ENCODE measurements around the gene PTPN1. TPM values are rescaled to one million over a fixed set of nuclear protein-coding genes. Genes with fewer than 3 reads are reported as not detected.

The PTPN1 gene
- total and polyA plus RNA-seq, 2 donors (not counting 3 experiments of a cell fraction or from before 2014, with no cell fraction given) = 41.1 to 64.3 TPM

DNA sequence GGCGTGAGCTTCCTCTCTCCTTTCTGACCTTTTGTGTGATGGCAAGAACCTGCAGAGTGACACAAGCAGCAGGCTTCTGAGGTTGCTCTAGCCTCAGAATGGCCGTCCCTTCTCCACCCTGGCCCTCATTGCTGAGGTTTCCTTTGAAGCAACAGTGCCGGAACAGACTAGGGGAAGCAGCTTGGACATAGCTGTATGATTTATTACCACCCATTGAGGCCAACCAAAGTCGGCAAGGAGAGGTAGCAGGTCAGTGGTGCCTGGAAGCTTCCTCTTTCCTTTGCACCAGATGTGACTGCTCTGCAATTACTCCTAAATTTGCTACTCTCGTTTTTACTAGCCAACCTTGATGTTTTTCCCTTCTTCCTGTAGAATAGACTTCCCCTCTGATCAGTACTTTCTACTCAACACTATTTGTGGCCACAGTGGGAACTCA is 31.4 kb downstream of the PTPN1 start:
- Histone ChIP-seq H3K36me3 (ENCODE audit: control insufficient read depth in 2 of 2, extremely low read depth in 1 of 2, insufficient read depth in 2 of 2, low read length in 2 of 2) (peaks cover 0 to 2% of the 10 kb centered on the region in 2 experiments), H3K4me3 (replicated peaks in 1 of 3; ENCODE audit: insufficient read depth in 1 of 3, low read depth in 1 of 3, low read length in 3 of 3) (peak overlapping the region in 1 of 3 experiments; percentile 34), H2AFZ (ENCODE audit: low read depth, low read length) (no peak overlapping the region), H3K27me3 (ENCODE audit: control insufficient read depth in 2 of 2, insufficient read depth in 2 of 2, low read length in 2 of 2) (no peaks in the 10 kb centered on the region), H3K4me1 (ENCODE audit: control insufficient read depth, extremely low read depth, insufficient read depth, low read length) (peaks cover 51% of the 10 kb centered on the region), H3K9ac (replicated peaks; ENCODE audit: extremely low read depth, insufficient read depth, low read length) (peak overlapping the region; percentile 81), H3K79me2 (ENCODE audit: control insufficient read depth, insufficient read depth, low read length) (peaks cover 78% of the 10 kb centered on the region), H4K20me1 (replicated peaks; ENCODE audit: control insufficient read depth, extremely low read depth, insufficient read depth, low read length) (no peaks in the 10 kb centered on the region), H3K9me3 (replicated peaks; ENCODE audit: control insufficient read depth, insufficient read depth, low read length) (no peaks in the 10 kb centered on the region), H3K9me1 (replicated peaks; ENCODE audit: control insufficient read depth, extremely low read depth, insufficient read depth, low read length) (no peaks in the 10 kb centered on the region), H3K27ac (ENCODE audit: insufficient read depth, low read depth, low read length) (peak overlapping the region; percentile 98), H3K4me2 (ENCODE audit: insufficient read depth, low read length) (peak overlapping the region; percentile 77)
- TF ChIP-seq, protein P1, sequence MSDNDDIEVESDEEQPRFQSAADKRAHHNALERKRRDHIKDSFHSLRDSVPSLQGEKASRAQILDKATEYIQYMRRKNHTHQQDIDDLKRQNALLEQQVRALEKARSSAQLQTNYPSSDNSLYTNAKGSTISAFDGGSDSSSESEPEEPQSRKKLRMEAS (IDR thresholded peaks at IDR 0.05; ENCODE audit: insufficient read depth, insufficient read length) = no peak
- peak; percentile 7 for TF ChIP-seq JUN (IDR thresholded peaks at IDR 0.05; ENCODE audit: borderline replicate concordance, insufficient read depth, insufficient read length, low read depth)
- peak; percentile 66 for DNase-seq (ENCODE audit: low read depth, low spot score)
- ChIA-PET CTCF (interaction anchor here (1.0 to 12.9 kb wide), 10 partner anchors 9 to 77 kb away, joined by 3 to 99 read pairs (median 6); no protein-coding TSS in a partner anchor), POLR2A (interaction anchor here (1.3 to 2.0 kb wide), 3 partner anchors 20 to 32 kb away, joined by 3 to 8 read pairs (median 7); partner anchors contain the start of gene PTPN1)
- BruUV-seq (replicated peaks) = no TSS peak
- no peak for FAIRE-seq
- dilution Hi-C loops (cut with MboI; ENCODE audit: extremely low pct_ligation_motif_present, low sequenced_read_pairs) (no loop called here), intact Hi-C loops (cut with micrococcal nuclease) (loop anchor here (1.0 kb wide), 4 partner anchors 20 to 70 kb away; partner anchors contain the start of gene PTPN1)

DNA sequence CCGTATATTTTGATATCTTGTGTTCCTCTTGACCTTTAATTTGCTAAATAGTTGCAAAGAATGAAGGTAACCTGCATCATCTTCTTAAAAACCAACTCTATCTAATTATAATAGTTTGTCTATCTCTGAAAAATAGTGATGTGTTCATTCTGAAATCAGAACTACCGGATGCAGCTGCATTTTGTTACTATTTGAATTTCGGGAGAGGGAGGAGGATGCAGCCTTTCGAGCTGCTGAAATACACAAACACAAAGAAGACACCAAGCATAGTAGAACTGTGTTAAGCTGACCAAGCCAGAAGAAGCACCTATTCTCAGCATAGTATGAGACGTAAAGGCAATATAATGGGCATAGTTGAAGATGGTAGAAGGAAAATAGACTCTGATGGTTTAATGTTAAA is 33.1 kb downstream of the PTPN1 start:
- CTCF ChIA-PET = interaction anchor here (12.9 kb wide), 1 partner anchor 15 kb away, joined by 99 read pairs; no protein-coding TSS in a partner anchor

More for the DNA sequence above, 33.1 kb downstream of the PTPN1 start:
- Histone ChIP-seq H2AFZ (ENCODE audit: low read depth, low read length) (no peak overlapping the region), H3K79me2 (ENCODE audit: control insufficient read depth, insufficient read depth, low read length) (peaks cover 79% of the 10 kb centered on the region), H3K27ac (ENCODE audit: insufficient read depth, low read depth, low read length) (peak overlapping the region; percentile 98), H3K4me1 (ENCODE audit: control insufficient read depth, extremely low read depth, insufficient read depth, low read length) (peaks cover 45% of the 10 kb centered on the region), H3K4me2 (ENCODE audit: insufficient read depth, low read length) (peak overlapping the region; percentile 8), H3K9me3 (replicated peaks; ENCODE audit: control insufficient read depth, insufficient read depth, low read length) (no peaks in the 10 kb centered on the region), H3K36me3 (ENCODE audit: control insufficient read depth in 2 of 2, extremely low read depth in 1 of 2, insufficient read depth in 2 of 2, low read length in 2 of 2) (peaks cover 0 to 3% of the 10 kb centered on the region in 2 experiments), H3K4me3 (replicated peaks in 1 of 3; ENCODE audit: insufficient read depth in 1 of 3, low read depth in 1 of 3, low read length in 3 of 3) (no peak overlapping the region), H3K27me3 (ENCODE audit: control insufficient read depth in 2 of 2, insufficient read depth in 2 of 2, low read length in 2 of 2) (no peaks in the 10 kb centered on the region), H4K20me1 (replicated peaks; ENCODE audit: control insufficient read depth, extremely low read depth, insufficient read depth, low read length) (no peaks in the 10 kb centered on the region), H3K9ac (replicated peaks; ENCODE audit: extremely low read depth, insufficient read depth, low read length) (no peak overlapping the region), H3K9me1 (replicated peaks; ENCODE audit: control insufficient read depth, extremely low read depth, insufficient read depth, low read length) (no peaks in the 10 kb centered on the region)
- POLR2A ChIA-PET = interaction anchor here (0.6 to 1.0 kb wide), 2 partner anchors 18 to 30 kb away, joined by 3 to 4 read pairs; no protein-coding TSS in a partner anchor
- BruUV-seq (replicated peaks) = no TSS peak
- intact Hi-C loops (cut with micrococcal nuclease) (no loop called here), dilution Hi-C loops (cut with MboI; ENCODE audit: extremely low pct_ligation_motif_present, low sequenced_read_pairs) (no loop called here)
- FAIRE-seq (no peak), DNase-seq (ENCODE audit: low read depth, low spot score) (no peak)
- TF ChIP-seq EZH2 (IDR thresholded peaks at IDR 0.05; ENCODE audit: borderline replicate concordance, low read depth, low read length, severe bottlenecking) (no peak), JUN (IDR thresholded peaks at IDR 0.05; ENCODE audit: borderline replicate concordance, insufficient read depth, insufficient read length, low read depth) (no peak), FOS (IDR thresholded peaks at IDR 0.05; ENCODE audit: borderline replicate concordance, insufficient read depth, low read length) (no peak), POLR2A (IDR thresholded peaks at IDR 0.05; ENCODE audit: low read depth, low read length) (no peak), MYC (IDR thresholded peaks at IDR 0.05; ENCODE audit: low read depth, low read length) (no peak), POLR2AphosphoS5 (IDR thresholded peaks at IDR 0.05; ENCODE audit: insufficient read depth, low read depth, low read length) (no peak)
- TF ChIP-seq, protein P2, sequence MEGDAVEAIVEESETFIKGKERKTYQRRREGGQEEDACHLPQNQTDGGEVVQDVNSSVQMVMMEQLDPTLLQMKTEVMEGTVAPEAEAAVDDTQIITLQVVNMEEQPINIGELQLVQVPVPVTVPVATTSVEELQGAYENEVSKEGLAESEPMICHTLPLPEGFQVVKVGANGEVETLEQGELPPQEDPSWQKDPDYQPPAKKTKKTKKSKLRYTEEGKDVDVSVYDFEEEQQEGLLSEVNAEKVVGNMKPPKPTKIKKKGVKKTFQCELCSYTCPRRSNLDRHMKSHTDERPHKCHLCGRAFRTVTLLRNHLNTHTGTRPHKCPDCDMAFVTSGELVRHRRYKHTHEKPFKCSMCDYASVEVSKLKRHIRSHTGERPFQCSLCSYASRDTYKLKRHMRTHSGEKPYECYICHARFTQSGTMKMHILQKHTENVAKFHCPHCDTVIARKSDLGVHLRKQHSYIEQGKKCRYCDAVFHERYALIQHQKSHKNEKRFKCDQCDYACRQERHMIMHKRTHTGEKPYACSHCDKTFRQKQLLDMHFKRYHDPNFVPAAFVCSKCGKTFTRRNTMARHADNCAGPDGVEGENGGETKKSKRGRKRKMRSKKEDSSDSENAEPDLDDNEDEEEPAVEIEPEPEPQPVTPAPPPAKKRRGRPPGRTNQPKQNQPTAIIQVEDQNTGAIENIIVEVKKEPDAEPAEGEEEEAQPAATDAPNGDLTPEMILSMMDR (IDR thresholded peaks at IDR 0.05; ENCODE audit: extremely low read depth in 1 of 2, insufficient read depth in 1 of 2, low read depth in 1 of 2, low read length in 2 of 2) = no peak
- TF ChIP-seq, protein P1 (IDR thresholded peaks at IDR 0.05; ENCODE audit: insufficient read depth, insufficient read length) = no peak

All from endothelial cell of umbilical vein (primary cell).